ENCODE results near the gene PTPRR.

Gene PTPRR

DNA sequence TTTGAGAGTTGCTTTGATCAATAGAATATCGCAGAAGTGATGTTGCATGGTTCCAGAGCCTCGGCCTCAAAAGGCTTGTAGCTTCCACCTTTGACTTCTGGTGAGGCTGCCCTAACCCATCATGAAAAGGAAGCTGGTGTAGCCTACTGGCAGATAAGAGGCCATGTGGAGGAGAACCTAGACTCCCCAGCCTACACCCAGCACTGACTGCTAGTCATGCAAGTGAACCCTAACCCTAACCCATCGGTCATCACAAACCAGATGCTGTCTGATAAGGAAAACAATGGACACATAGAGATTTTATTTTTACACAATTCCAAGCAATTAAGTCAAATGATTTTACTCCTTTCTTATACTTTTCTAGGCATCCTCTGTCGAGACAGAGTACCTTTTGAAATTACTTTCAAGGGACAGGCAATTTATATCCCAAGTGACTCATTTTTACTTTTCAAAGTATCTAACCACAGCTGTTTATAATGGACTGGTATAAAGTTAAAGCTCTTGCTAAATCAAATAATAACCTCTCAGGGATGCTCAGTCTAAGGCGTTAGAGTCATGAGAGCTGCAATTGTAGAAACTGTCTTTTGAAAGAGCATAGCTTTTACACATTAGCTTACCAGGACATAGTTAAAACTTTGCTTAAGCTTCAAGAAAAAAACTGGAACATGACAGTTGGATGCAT is 300.9 kb downstream of the PTPRR start:
- no peak overlapping the region for H3K4me3 ChIP-seq (ENCODE audit: low read depth, low read length)
- no peak for DNase-seq (ENCODE audit: low read depth)
- TF ChIP-seq, protein P1, sequence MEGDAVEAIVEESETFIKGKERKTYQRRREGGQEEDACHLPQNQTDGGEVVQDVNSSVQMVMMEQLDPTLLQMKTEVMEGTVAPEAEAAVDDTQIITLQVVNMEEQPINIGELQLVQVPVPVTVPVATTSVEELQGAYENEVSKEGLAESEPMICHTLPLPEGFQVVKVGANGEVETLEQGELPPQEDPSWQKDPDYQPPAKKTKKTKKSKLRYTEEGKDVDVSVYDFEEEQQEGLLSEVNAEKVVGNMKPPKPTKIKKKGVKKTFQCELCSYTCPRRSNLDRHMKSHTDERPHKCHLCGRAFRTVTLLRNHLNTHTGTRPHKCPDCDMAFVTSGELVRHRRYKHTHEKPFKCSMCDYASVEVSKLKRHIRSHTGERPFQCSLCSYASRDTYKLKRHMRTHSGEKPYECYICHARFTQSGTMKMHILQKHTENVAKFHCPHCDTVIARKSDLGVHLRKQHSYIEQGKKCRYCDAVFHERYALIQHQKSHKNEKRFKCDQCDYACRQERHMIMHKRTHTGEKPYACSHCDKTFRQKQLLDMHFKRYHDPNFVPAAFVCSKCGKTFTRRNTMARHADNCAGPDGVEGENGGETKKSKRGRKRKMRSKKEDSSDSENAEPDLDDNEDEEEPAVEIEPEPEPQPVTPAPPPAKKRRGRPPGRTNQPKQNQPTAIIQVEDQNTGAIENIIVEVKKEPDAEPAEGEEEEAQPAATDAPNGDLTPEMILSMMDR (conservative IDR thresholded peaks at IDR 0.05; ENCODE audit: low read depth, low read length) = no peak

DNA sequence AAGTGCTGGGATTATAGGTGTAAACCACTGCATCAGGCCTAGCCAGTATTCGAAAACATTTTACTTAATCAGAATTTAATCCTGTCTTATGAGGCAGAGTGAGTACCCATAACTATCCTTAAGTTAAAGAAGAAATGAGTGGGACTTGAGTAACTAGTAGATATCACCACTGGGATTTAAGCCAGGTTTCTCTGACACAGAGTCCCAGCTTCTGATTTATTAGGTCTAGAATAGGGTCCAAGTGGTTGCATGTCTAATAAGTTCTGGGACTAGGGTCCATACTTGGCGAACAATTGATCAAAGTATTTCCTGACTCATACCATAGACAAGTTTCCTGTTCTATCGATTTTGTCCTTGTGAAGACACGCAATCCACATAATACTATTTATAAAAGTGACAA is 302.2 kb downstream of the PTPRR start:
- TF ChIP-seq, protein P1 (conservative IDR thresholded peaks at IDR 0.05; ENCODE audit: low read depth, low read length) = no peak
- no peak for DNase-seq (ENCODE audit: low read depth)

DNA sequence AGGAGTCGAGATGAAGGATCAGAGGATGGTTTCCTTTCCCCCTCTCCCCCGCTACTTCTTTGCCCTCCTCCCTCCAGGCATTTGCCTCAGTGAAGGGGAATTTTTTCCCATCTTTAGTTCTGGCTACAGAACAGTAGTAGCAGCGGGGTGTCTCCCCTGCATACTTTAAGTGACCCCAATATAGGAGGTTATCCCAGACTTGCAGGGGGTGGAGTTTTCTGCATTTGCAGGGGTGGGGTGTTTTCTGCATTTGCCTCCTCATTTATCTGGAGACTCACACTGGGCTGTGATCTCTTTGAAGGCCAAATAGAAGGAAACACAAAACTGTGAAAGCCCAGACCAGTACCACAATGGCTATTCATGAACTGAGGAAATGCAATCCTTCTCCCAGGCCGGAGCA is 303.1 kb downstream of the PTPRR start:
- TF ChIP-seq, protein P1 (conservative IDR thresholded peaks at IDR 0.05; ENCODE audit: low read depth, low read length) = no peak
- peak; percentile 43 for DNase-seq (ENCODE audit: low read depth)
- no peak overlapping the region for H3K4me3 ChIP-seq (ENCODE audit: low read depth, low read length)

More for the DNA sequence above, 302.2 kb downstream of the PTPRR start:
- H3K4me3 ChIP-seq (ENCODE audit: low read depth, low read length) = no peak overlapping the region

DNA sequence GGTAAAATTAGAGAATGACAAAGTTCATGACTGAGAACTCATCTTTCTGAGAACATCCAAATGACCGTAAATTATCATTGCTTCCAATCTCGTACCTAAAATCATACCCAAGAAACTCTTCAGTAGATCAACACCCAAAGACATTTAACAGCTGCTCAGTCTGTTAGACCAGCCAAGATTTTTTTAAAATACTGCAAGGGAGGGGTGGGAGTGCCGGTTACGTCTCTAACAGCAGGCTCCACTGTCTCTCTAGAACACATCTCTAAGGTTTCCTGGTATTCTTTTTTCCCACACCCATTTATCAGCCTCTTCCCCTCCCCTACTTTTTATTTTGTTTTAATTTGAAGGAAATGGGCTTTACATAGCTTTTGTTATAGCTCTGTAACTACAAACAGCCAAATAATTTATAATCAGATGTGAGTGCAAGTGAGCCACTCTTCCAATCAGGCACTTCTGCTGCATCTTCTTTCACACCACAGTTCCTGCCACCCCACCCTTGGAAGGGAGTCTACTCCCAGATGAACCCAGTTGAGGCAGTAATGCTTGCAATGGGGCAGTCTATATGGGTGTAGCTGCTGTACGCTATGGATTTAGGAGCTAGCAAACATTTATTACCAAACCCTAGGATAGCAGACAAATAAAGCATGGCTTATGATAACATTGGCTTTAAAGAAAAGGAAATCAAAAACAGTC is 305.2 kb downstream of the PTPRR start:
- TF ChIP-seq, protein P1 (conservative IDR thresholded peaks at IDR 0.05; ENCODE audit: low read depth, low read length) = no peak
- DNase-seq (ENCODE audit: low read depth) = no peak
- no peak overlapping the region for H3K4me3 ChIP-seq (ENCODE audit: low read depth, low read length)

DNA sequence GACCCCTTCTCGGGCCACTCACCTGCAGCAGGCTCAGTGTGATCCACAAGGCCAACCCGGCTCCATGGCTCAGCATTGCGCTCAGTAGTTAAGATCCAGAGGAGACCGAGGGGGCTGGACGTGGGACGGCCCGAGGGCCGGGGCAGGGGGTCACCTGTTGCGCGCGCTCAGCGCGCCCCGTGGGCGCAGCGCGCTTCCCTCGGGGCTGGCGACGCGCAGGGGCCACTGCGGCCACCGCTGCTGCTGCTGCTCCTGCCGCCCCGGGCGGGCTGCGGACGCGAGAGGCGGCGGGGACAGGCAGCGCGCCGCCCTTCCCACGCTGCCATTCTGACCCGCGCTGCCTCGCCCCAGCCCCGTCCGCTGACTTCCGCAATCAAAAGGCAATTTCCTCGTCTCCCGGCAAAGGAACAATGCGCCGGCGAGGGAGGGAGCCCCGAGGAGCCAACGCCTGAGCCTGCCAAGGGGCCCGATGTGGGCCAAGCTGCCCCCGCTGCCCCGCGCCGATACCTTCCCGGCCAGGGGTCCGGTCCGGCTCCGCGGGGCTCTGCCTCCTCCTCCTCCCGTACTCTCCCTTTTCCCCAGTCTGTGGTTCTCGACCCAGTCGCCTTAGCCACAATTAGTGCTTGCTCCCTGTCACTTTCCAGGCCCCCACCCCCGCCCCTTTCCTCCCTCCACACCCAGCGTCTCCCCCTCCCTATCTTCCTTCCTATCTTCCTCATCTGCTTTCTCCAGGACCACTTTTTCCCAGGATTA is 310.6 kb downstream of the PTPRR start:
- TF ChIP-seq, protein P1 (conservative IDR thresholded peaks at IDR 0.05; ENCODE audit: low read depth, low read length) = no peak
- peak overlapping the region; percentile 68 for H3K4me3 ChIP-seq (ENCODE audit: low read depth, low read length)
- no peak for DNase-seq (ENCODE audit: low read depth)

DNA sequence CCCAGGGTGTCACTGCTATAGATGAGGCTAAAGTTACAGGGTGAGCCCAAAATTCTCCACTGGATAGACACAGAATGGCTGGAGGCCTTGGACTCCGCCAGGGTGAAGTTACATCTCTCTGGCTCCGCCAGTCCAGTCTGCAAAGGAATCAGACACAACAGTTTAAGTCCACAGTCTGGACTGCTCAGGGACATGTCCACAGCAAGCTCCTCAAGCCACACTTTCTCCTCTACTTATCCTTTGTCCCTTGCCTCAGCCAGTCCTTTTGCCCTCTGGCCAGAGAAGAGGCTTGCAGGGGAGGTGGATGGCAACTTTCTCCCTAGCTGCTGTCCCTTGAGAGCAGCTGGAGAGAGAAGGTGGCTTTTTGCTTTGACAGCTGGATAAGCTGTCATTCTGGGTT is 311.3 kb downstream of the PTPRR start:
- no peak for DNase-seq (ENCODE audit: low read depth)
- H3K4me3 ChIP-seq (ENCODE audit: low read depth, low read length) = peak overlapping the region; percentile 68
- TF ChIP-seq, protein P1 (conservative IDR thresholded peaks at IDR 0.05; ENCODE audit: low read depth, low read length) = no peak
